Pancreas (tissue), 10 donors: ENCODE measurements around the gene ANKRD28. TPM values are rescaled to one million over a fixed set of nuclear protein-coding genes. Genes with fewer than 3 reads are reported as not detected.

Source experiments
- ATAC-seq, 4 donors: fragments of 200-7000 bp; cut with Tn5 transposase; one replicate each; pipeline versions ENCODE4 v1.8.0 to v1.9.1; 2020; ENCODE audit warnings: mild to moderate bottlenecking in 4 of 4, moderate library complexity in 4 of 4
- DNase-seq, 6 donors: peaks; one replicate each; pipeline ENCODE4 v3.0.0-alpha.2; 2020
- FAIRE-seq: peaks from 2 replicates; lab custom pipeline; 2012; peaks lifted over from hg19 to GRCh38; lab: Jason Lieb, UNC
- H3K27ac ChIP-seq, 4 donors: fragments of 200-600 bp; sonication (generic); 1 replicate in 3 of 4; 2 replicates in 1 of 4; pipeline versions ENCODE4 v1.5.0 to v1.8.0; 2020
- H3K27me3 ChIP-seq, 4 donors: fragments of 200-600 bp; one replicate each; pipeline ENCODE4 v1.8.0; 2021
- H3K36me3 ChIP-seq, 3 donors: fragments of 200-600 bp; sonication (generic) in 1 of 3; one replicate each; pipeline versions ENCODE4 v1.5.0 to v1.8.0; 2020 to 2021
- H3K4me1 ChIP-seq, 3 donors: fragments of 200-600 bp; one replicate each; pipeline ENCODE4 v1.8.0; 2021
- H3K4me3 ChIP-seq, 4 donors: fragments of 200-600 bp; sonication (generic) in 2 of 4; one replicate each; pipeline versions ENCODE4 v1.5.0 to v1.8.0; 2020 to 2021
- H3K9me3 ChIP-seq, 4 donors: fragments of 200-600 bp; one replicate each; pipeline ENCODE4 v1.8.0; 2021
- WGBS, 2 donors: extraction: QIAGEN DNeasy Blood & Tissue Kit; methylation state at CpG; one replicate each; pipeline ENCODE4 v1.1.7; 2013; 5-methylcytosine and 5-hydroxymethylcytosine counted together
- intact Hi-C, 3 donors: fragments of 100-400 bp; cut with DNase I; formaldehyde crosslinking; loops; one replicate each; pipeline versions ENCODE4 v1.11.1 to v1.14.2; 2022
- polyA plus RNA-seq, 2 donors: library from polyadenylated mRNA; stranded (reverse); fragments of 200-250 nt; gene quantifications; one replicate each; pipeline ENCODE4 v1.2.3, GENCODE V29; 2013
- total RNA-seq, 6 donors: library from RNA; stranded (reverse); fragmentation: NEBNext Ultra II Directional in 4 of 6; extraction: Animal tissue kit (Norgen Biotek cat#: 25700) in 4 of 6; gene quantifications; one replicate each; pipeline versions ENCODE4 v1.2.1 to v1.2.4, GENCODE V29; 2021 to 2023
- TF ChIP-seq, protein P1 (sequence below), 4 donors: fragments of 200-600 bp; sonication (generic) in 3 of 4; IDR thresholded peaks; one replicate each; pipeline versions ENCODE4 v1.5.0 to v1.8.0; 2021; ENCODE audit warnings: antibody characterized with exemption in 4 of 4
- donor health status: healthy with polysubstance abuse.
- donor health status: DM: no; HTN: no; CAD: no; lungs with moderate emphysema.
- donor health status: DM: no; HTN: no; CAD: no.
- donor health status: control.
- donor health status: control.
- donor health status: Bipolar disorder and iron deficiency.
- donor health status: DM: yes; HTN: yes; CAD: no.
- donor health status: DM: no; HTN: no; CAD: no.
- donor health status: DM: no; HTN: no; CAD: no.
- donor health status: DM: yes; HTN: yes; CAD: no.

ANKRD28 gene
- total and polyA plus RNA-seq, 8 donors, result 9.5 to 40.5 (median 29.6) TPM

DNA sequence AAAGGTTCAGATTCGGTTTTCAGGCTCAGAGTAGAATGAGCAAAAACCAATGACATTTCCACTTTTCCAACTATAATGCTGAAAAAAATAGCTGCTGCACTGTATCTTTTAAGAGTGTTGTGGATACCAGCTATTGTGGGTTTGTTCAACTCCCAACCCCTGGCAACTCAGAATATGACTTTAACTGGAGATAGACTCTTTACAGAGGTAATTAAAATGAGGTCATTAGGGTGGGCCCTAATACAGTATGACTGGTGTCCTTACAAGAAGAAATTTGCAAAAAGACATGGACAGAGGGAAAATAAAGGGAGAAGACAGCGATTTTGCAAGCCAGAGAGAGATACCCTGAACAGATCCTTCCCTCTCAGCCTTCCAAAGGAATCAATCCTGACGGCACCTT, 39.5 kb downstream of the ANKRD28 start:
- H3K4me3 ChIP-seq, result no peak overlapping the region
- no peak for ATAC-seq
- H3K27ac ChIP-seq, result no peak overlapping the region
- intact Hi-C loops, result no loop called here
- DNase-seq, result no peak
- H3K9me3 ChIP-seq, result no peaks in the 10 kb centered on the region
- no peak for FAIRE-seq
- WGBS, 2 donors, result 91 to 94% methylated on average over 3 of the region's 3 CpGs
- H3K27me3 ChIP-seq, result no peaks in the 10 kb centered on the region
- no peaks in the 10 kb centered on the region for H3K36me3 ChIP-seq
- peaks cover 0 to 6% (median 0%) of the 10 kb centered on the region in 3 donors for H3K4me1 ChIP-seq
- TF ChIP-seq, protein P1, sequence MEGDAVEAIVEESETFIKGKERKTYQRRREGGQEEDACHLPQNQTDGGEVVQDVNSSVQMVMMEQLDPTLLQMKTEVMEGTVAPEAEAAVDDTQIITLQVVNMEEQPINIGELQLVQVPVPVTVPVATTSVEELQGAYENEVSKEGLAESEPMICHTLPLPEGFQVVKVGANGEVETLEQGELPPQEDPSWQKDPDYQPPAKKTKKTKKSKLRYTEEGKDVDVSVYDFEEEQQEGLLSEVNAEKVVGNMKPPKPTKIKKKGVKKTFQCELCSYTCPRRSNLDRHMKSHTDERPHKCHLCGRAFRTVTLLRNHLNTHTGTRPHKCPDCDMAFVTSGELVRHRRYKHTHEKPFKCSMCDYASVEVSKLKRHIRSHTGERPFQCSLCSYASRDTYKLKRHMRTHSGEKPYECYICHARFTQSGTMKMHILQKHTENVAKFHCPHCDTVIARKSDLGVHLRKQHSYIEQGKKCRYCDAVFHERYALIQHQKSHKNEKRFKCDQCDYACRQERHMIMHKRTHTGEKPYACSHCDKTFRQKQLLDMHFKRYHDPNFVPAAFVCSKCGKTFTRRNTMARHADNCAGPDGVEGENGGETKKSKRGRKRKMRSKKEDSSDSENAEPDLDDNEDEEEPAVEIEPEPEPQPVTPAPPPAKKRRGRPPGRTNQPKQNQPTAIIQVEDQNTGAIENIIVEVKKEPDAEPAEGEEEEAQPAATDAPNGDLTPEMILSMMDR (IDR thresholded peaks at IDR 0.05), result no peak

DNA sequence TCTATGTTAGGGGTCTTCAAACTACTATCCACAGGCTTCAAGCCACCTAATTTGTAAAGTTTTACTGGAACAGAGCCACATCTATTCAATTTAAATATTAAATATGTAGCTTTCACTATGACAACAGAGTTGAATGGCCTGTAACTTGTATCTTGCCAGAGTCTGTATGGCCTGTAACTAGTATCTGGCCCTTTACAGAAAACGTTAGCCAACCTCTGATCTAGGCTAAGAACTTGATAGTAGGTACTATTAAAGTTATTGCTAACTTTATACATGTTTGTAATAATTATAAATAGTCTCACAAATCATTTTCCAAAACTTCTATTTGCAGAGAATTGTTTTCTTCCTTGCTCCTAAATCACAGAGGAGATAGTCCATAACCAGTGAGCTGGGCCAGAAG, 40.0 kb downstream of the ANKRD28 start:
- no peak for DNase-seq
- H3K36me3 ChIP-seq, result no peaks in the 10 kb centered on the region
- ATAC-seq, result no peak
- H3K9me3 ChIP-seq, result no peaks in the 10 kb centered on the region
- no peak overlapping the region for H3K4me3 ChIP-seq
- H3K4me1 ChIP-seq, result peaks cover 2 to 11% (median 5%) of the 10 kb centered on the region in 3 donors
- no peaks in the 10 kb centered on the region for H3K27me3 ChIP-seq
- WGBS, 2 donors, result 88% methylated on average over 1 of the region's 1 CpG
- intact Hi-C loops, result no loop called here
- TF ChIP-seq, protein P1 (IDR thresholded peaks at IDR 0.05), result no peak
- no peak overlapping the region for H3K27ac ChIP-seq
- no peak for FAIRE-seq

DNA sequence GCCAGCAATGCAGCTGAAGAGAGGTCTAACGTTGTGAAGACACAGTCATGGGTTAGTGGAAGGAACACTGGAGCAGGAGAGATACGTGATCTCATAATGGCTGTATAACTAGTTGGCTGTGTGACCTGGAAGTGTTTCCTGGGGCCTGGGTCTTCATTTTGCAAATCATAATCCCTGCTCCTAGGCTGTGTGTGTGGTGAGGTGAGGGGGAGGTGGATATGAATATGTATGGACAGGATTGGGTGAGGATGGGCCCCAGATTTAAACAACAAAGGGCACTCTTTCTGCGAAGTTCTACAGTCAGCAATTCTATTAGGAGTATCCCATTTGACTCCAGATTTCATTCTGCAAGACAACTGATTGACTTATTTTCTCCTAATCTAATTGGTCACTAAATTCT, 41.3 kb downstream of the ANKRD28 start:
- no peak for ATAC-seq
- TF ChIP-seq, protein P1 (IDR thresholded peaks at IDR 0.05), result no peak

DNA sequence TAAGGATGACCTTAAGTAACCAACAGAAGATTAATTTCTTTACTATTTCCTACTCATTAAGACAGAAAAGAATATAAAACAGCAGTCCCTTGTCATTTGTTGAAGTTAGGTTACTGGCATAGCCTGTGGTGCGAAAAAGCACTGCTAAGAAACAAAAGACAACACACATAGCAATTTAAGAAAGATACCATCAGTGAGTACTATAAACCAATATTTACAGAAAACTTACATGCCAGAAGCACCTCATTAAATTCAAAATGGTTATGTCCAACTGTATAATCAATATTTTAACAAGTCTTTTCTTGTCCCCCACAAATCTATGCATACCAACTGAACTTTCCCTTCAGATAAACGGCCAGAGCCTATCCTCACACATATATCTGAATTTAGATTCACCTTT, 42.0 kb downstream of the ANKRD28 start:
- intact Hi-C loops, result no loop called here
- Histone ChIP-seq H3K4me3 (no peak overlapping the region), H3K27me3 (no peaks in the 10 kb centered on the region), H3K36me3 (no peaks in the 10 kb centered on the region), H3K4me1 (peaks cover 10 to 14% (median 10%) of the 10 kb centered on the region in 3 donors), H3K27ac (no peak overlapping the region), H3K9me3 (no peaks in the 10 kb centered on the region)
- 46 to 51% methylated on average over 2 of the region's 2 CpGs for whole genome bisulfite sequencing, 2 donors
- FAIRE-seq (no peak), ATAC-seq (no peak), DNase-seq (no peak)
- TF ChIP-seq, protein P1 (IDR thresholded peaks at IDR 0.05), result no peak

More for the DNA sequence above, 41.3 kb downstream of the ANKRD28 start:
- H3K27me3 ChIP-seq, result no peaks in the 10 kb centered on the region
- H3K9me3 ChIP-seq, result no peaks in the 10 kb centered on the region
- intact Hi-C loops, result no loop called here
- H3K36me3 ChIP-seq, result no peaks in the 10 kb centered on the region
- no peak for FAIRE-seq
- DNase-seq, result no peak
- H3K27ac ChIP-seq, result no peak overlapping the region
- no peak overlapping the region for H3K4me3 ChIP-seq
- WGBS, 2 donors, result 85 to 91% methylated on average over 3 of the region's 3 CpGs
- peaks cover 10 to 14% (median 10%) of the 10 kb centered on the region in 3 donors for H3K4me1 ChIP-seq

DNA sequence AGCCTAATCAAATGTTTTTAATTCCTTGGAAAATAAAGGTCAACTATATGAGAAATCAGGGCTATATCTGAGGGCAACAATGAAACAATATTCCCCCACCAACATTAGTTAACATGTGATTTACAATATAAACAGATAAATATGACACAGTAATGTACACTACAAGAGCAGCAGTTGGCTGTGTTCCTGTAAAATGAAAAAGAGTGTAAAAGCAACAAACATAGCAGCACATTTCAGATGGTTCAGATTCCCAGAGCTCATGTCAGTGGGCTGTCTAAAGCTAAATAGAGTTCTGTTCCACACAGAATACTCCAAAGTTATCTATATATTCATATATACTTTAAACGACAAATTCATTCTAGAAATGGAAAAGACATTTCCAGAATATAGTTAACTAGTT, 42.6 kb downstream of the ANKRD28 start:
- Histone ChIP-seq H3K4me1 (peaks cover 10 to 14% (median 10%) of the 10 kb centered on the region in 3 donors), H3K36me3 (peaks cover 0 to under 1% (median 0%) of the 10 kb centered on the region in 3 donors), H3K4me3 (no peak overlapping the region), H3K9me3 (no peaks in the 10 kb centered on the region), H3K27ac (no peak overlapping the region), H3K27me3 (no peaks in the 10 kb centered on the region)
- no peak for ATAC-seq
- TF ChIP-seq, protein P1 (IDR thresholded peaks at IDR 0.05), result no peak
- WGBS, 2 donors, result 58 to 76% methylated on average over 1 of the region's 1 CpG
- intact Hi-C loops, result no loop called here
- no peak for FAIRE-seq
- no peak for DNase-seq
